Heart right ventricle (tissue), 16 donors: ENCODE measurements around the gene EIF2B5. TPM values are rescaled to one million over a fixed set of nuclear protein-coding genes. Genes with fewer than 3 reads are reported as not detected.
A peak's percentile ranks its signal among the peaks of the same experiment; 100 is the strongest.

ENCODE experiments used
- ATAC-seq, 8 donors: fragments of 200-7000 bp; cut with Tn5 transposase; one replicate each; pipeline ENCODE4 v1.9.1; 2020; ENCODE audit warnings: mild to moderate bottlenecking in 8 of 8, moderate library complexity in 8 of 8, moderate number of reproducible peaks in 1 of 8
- DNase-seq, 2 donors: peaks; one replicate each; pipeline ENCODE4 v3.0.0-alpha.2; 2020
- H3K27ac ChIP-seq, 10 donors: fragments of 200-600 bp; sonication (generic) in 2 of 10; one replicate each; pipeline versions ENCODE4 v1.5.0 to v1.8.0; 2020 to 2022; ENCODE audit warnings: mild to moderate bottlenecking in 3 of 10
- H3K27me3 ChIP-seq, 7 donors: fragments of 200-600 bp; one replicate each; pipeline ENCODE4 v1.8.0; 2021 to 2022; ENCODE audit warnings: mild to moderate bottlenecking in 2 of 7
- H3K36me3 ChIP-seq, 9 donors: fragments of 200-600 bp; sonication (generic) in 1 of 9; one replicate each; pipeline versions ENCODE4 v1.5.0 to v1.8.0; 2020 to 2022; ENCODE audit warnings: mild to moderate bottlenecking in 2 of 9
- H3K4me1 ChIP-seq, 9 donors: fragments of 200-600 bp; sonication (generic) in 1 of 9; one replicate each; pipeline versions ENCODE4 v1.5.0 to v1.8.0; 2020 to 2022; ENCODE audit warnings: mild to moderate bottlenecking in 4 of 9
- H3K4me3 ChIP-seq, 10 donors: fragments of 200-600 bp; sonication (generic) in 2 of 10; one replicate each; pipeline versions ENCODE4 v1.5.0 to v1.8.0; 2020 to 2022; ENCODE audit warnings: mild to moderate bottlenecking in 7 of 10, moderate library complexity in 2 of 10
- H3K9me3 ChIP-seq, 11 donors: fragments of 200-600 bp in 10 of 11; sonication (generic) in 2 of 11; one replicate each; pipeline versions ENCODE4 v1.5.0 to v1.8.0; 2013 to 2022; ENCODE audit warnings: mild to moderate bottlenecking in 2 of 11, control low read depth in 1 of 11, moderate library complexity in 1 of 11
- WGBS, 2 donors: extraction: QIAGEN DNeasy Blood & Tissue Kit; methylation state at CpG; one replicate each; pipeline ENCODE4 v1.1.7; 2013; ENCODE audit warnings: inconsistent platforms in 1 of 2; 5-methylcytosine and 5-hydroxymethylcytosine counted together
- intact Hi-C, 10 donors: fragments of 100-400 bp; cut with DNase I; formaldehyde crosslinking; loops; one replicate each; pipeline versions ENCODE4 v1.11.1 to v1.14.2; 2022
- polyA plus RNA-seq, 2 donors: library from polyadenylated mRNA; stranded (reverse); fragments of 200-250 nt; gene quantifications; one replicate each; pipeline ENCODE4 v1.2.3, GENCODE V29; 2013
- total RNA-seq, 10 donors: library from RNA; stranded (reverse); fragmentation: NEBNext Ultra II Directional in 3 of 10; extraction: Animal tissue kit (Norgen Biotek cat#: 25700) in 3 of 10; gene quantifications; one replicate each; pipeline versions ENCODE4 v1.2.1 to v1.2.4, GENCODE V29; 2021 to 2023
- TF ChIP-seq, protein P1 (sequence below), 9 donors: fragments of 200-600 bp; sonication (generic) in 2 of 9; IDR thresholded peaks; one replicate each; pipeline versions ENCODE4 v1.5.0 to v1.8.0; 2021 to 2022; ENCODE audit warnings: antibody characterized with exemption in 9 of 9, mild to moderate bottlenecking in 5 of 9, moderate library complexity in 1 of 9
- donor health status: Arrhythmogenic right ventricular cardiomyopathy.
- donor health status: ischemic (EF 13 %, LVEDD 7.1; RV severe dilation, severe dysfunction).
- donor health status: healthy with polysubstance abuse.
- donor health status: DM: no; HTN: yes; CAD: no.
- donor health status: DM: no; HTN: no; CAD: no.
- donor health status: ischemic (EF 25% LVEDD 6.9; RV normal size, moderate dysfunction).
- donor health status: ischemic (EF 25% LVEDD 5.7; RV mildly dilated, moderate dysfunction).
- donor health status: healthy.
- donor health status: DM: yes; HTN: yes; CAD: no.
- donor health status: Ischemic cardiomyopathy.
- donor health status: ischemic (EF 35%, LVEDD 5.7; RV mildly dilated, moderate dysfunction).
- donor health status: nonischemic (EF 11% LVEDD 7.7; RV severe dilation, severe dysfunction).
- donor health status: DM: yes; HTN: yes; CAD: no.
- donor health status: PGD.
- donor health status: ischemic (EF 29% LVEDD 5.4; RV normal size, mild dysfunction).
- donor health status: nonischemic (EF 23%, LVEDD 6.1; RV moderate dilation, normal function).

The EIF2B5 gene
- total and polyA plus RNA-seq, 12 donors: 26.8 to 44.6 (median 31.6) TPM

DNA sequence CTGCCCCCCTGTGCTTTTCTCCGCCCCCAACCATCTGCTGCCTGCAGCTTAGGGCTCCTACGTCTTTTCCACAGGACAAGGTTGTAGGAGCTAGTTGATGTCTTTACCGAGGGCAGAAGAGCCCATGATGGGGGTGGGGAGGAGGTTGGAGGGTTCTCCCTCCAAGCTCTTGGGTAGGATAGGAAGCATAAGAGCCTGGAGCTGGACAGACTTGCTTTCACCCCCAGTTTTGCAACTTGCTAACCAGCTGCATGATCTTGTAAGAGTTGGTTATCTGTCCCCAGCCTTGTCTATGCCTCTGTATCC, 51.7 kb downstream of the EIF2B5 start:
- no peak for ATAC-seq
- peaks cover 12 to 80% (median 54%) of the 10 kb centered on the region in 9 donors for H3K36me3 ChIP-seq
- intact Hi-C loops: loop anchor here in 6 of 10 donors (2.0 to 10.0 kb wide), 9 partner anchors 40 to 170 kb away; partner anchors contain the start of genes ALG3 (in 6 of the 6), EEF1AKMT4 (in 6 of the 6), ABCC5 (in 1 of the 6) and EIF2B5 (in 1 of the 6)
- peak overlapping the region; percentile 72 to 99 (median 92) for H3K4me3 ChIP-seq
- no peak for DNase-seq
- TF ChIP-seq, protein P1, sequence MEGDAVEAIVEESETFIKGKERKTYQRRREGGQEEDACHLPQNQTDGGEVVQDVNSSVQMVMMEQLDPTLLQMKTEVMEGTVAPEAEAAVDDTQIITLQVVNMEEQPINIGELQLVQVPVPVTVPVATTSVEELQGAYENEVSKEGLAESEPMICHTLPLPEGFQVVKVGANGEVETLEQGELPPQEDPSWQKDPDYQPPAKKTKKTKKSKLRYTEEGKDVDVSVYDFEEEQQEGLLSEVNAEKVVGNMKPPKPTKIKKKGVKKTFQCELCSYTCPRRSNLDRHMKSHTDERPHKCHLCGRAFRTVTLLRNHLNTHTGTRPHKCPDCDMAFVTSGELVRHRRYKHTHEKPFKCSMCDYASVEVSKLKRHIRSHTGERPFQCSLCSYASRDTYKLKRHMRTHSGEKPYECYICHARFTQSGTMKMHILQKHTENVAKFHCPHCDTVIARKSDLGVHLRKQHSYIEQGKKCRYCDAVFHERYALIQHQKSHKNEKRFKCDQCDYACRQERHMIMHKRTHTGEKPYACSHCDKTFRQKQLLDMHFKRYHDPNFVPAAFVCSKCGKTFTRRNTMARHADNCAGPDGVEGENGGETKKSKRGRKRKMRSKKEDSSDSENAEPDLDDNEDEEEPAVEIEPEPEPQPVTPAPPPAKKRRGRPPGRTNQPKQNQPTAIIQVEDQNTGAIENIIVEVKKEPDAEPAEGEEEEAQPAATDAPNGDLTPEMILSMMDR (IDR thresholded peaks at IDR 0.05): no peak
- peaks cover 11 to 35% (median 30%) of the 10 kb centered on the region in 9 donors for H3K4me1 ChIP-seq
- no peaks in the 10 kb centered on the region for H3K9me3 ChIP-seq
- no peaks in the 10 kb centered on the region for H3K27me3 ChIP-seq
- H3K27ac ChIP-seq: peak overlapping the region in 8 of 10 donors; percentile 84 to 96 (median 92)
- 10 to 17% methylated on average over 3 of the region's 3 CpGs for WGBS, 2 donors

DNA sequence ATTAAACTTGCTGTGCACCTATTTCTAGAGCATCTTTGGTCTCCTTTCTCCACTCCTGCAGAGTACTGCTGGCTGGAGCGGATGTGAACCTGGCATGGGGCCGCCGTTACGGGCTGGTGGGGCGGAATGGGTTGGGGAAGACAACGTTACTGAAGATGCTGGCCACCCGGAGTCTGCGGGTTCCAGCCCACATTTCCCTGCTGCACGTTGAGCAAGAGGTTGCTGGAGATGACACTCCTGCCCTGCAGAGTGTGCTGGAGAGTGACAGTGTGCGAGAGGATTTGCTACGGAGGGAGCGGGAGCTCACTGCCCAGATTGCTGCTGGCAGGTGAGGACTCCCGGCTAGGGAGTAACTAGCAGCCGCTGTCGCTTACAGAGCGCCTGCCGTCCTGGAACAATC, 52.9 kb downstream of the EIF2B5 start:
- Histone ChIP-seq H3K27ac (no peak overlapping the region), H3K9me3 (no peaks in the 10 kb centered on the region), H3K4me1 (peaks cover 11 to 35% (median 30%) of the 10 kb centered on the region in 9 donors), H3K27me3 (no peaks in the 10 kb centered on the region), H3K36me3 (peaks cover 12 to 80% (median 54%) of the 10 kb centered on the region in 9 donors), H3K4me3 (no peak overlapping the region)
- DNase-seq: no peak
- TF ChIP-seq, protein P1 (IDR thresholded peaks at IDR 0.05): no peak
- ATAC-seq: no peak
- 85 to 89% methylated on average over 17 of the region's 17 CpGs for WGBS, 2 donors
- intact Hi-C loops: loop anchor here in 6 of 10 donors (5.0 to 10.0 kb wide), 8 partner anchors 41 to 171 kb away; partner anchors contain the start of genes ALG3 (in 5 of the 6), EEF1AKMT4 (in 5 of the 6), ABCC5 (in 1 of the 6) and EIF2B5 (in 1 of the 6)

- Histone ChIP-seq H3K9me3 (no peaks in the 10 kb centered on the region), H3K36me3 (peaks cover 12 to 80% (median 54%) of the 10 kb centered on the region in 9 donors), H3K4me1 (peaks cover 11 to 35% (median 30%) of the 10 kb centered on the region in 9 donors), H3K27me3 (no peaks in the 10 kb centered on the region), H3K4me3 (no peak overlapping the region), H3K27ac (no peak overlapping the region)
- 93 to 96% methylated on average over 13 of the region's 13 CpGs for WGBS, 2 donors
- TF ChIP-seq, protein P1 (IDR thresholded peaks at IDR 0.05): no peak
- intact Hi-C loops: loop anchor here in 6 of 10 donors (5.0 to 10.0 kb wide), 8 partner anchors 42 to 172 kb away; partner anchors contain the start of genes ALG3 (in 5 of the 6), EEF1AKMT4 (in 5 of the 6), ABCC5 (in 1 of the 6) and EIF2B5 (in 1 of the 6)
- ATAC-seq: no peak
- no peak for DNase-seq
Observed at GRCh38 chr3:184189421-184189820, 54.3 kb downstream of the EIF2B5 start.

GRCh38 chr3:184192889-184193288, 57.7 kb downstream of the EIF2B5 start:
- Histone ChIP-seq H3K27me3 (no peaks in the 10 kb centered on the region), H3K36me3 (peaks cover 12 to 88% (median 56%) of the 10 kb centered on the region in 9 donors), H3K27ac (no peak overlapping the region), H3K4me3 (no peak overlapping the region), H3K9me3 (no peaks in the 10 kb centered on the region), H3K4me1 (peaks cover 0 to 11% (median 7%) of the 10 kb centered on the region in 9 donors)
- 95 to 96% methylated on average over 10 of the region's 10 CpGs for WGBS, 2 donors
- DNase-seq: no peak
- intact Hi-C loops: no loop called here
- TF ChIP-seq, protein P1 (IDR thresholded peaks at IDR 0.05): no peak
- no peak for ATAC-seq
